Adrenal gland (tissue), 5 donors: Measurements from ENCODE around the gene C13orf46.

Experiments used
- POLR2A ChIP-seq, 2 donors: fragments of 450-650 bp; IDR thresholded peaks; one replicate each; pipeline ENCODE4 v1.6.1; 2017; ENCODE audit warnings: antibody characterized with exemption in 2 of 2, mild to moderate bottlenecking in 2 of 2, moderate library complexity in 1 of 2
- TF ChIP-seq, protein P1 (sequence below), 6 experiments: fragments of 450-650 bp in 4 of 6; fragments of 200-600 bp in 2 of 6; sonication (generic) in 1 of 6; IDR thresholded peaks; 1 replicate in 5 of 6; 2 replicates in 1 of 6; pipeline versions ENCODE4 v1.5.1 to v1.8.0; 2016 to 2021; ENCODE audit warnings: antibody characterized with exemption in 6 of 6, mild to moderate bottlenecking in 2 of 6, moderate library complexity in 1 of 6
- donor health status: DM: no; HTN: no; CAD: no.

DNA sequence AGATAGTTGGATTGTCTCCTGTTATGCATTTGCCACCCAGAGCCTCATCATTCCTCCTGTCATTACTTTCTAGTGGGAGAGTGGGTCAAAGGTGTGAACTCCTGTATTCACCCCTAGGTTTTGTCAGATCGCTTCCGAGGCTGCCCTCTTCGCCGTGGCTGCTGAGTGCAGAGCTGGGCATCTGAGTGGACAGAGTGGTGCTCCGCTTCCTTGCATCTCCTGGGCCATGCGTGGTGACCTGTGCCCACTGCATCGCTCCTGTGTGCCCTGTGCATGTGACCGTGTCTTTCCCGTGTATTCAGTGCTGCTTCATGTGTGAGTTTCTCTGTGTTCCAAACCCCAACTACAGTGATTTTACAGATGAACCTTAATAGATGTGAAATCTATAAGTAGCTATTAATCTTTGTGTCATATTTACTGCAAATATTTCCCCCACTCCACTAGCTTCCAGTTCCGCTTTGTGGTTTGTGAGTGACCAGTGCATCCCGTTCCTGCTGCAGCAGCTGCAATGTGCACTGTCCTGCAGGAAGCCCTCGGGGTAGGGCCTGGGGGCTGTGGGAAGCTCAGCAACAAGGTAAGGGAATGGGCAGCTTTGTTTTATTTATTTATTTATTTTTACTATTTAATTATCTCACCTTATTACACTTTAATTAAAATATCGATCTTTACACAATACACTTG, 53.1 kb downstream of the C13orf46 start:
- TF ChIP-seq, protein P1, sequence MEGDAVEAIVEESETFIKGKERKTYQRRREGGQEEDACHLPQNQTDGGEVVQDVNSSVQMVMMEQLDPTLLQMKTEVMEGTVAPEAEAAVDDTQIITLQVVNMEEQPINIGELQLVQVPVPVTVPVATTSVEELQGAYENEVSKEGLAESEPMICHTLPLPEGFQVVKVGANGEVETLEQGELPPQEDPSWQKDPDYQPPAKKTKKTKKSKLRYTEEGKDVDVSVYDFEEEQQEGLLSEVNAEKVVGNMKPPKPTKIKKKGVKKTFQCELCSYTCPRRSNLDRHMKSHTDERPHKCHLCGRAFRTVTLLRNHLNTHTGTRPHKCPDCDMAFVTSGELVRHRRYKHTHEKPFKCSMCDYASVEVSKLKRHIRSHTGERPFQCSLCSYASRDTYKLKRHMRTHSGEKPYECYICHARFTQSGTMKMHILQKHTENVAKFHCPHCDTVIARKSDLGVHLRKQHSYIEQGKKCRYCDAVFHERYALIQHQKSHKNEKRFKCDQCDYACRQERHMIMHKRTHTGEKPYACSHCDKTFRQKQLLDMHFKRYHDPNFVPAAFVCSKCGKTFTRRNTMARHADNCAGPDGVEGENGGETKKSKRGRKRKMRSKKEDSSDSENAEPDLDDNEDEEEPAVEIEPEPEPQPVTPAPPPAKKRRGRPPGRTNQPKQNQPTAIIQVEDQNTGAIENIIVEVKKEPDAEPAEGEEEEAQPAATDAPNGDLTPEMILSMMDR (IDR thresholded peaks at IDR 0.05), result no peak
- TF ChIP-seq POLR2A (IDR thresholded peaks at IDR 0.05), result no peak
